Trophoblast cell (in vitro differentiated cells and primary cell): ENCODE measurements around the gene TEX54.

Source experiments
- DNase-seq, 2 donors: peaks; one replicate each; pipeline ENCODE4 v3.0.0-alpha.2; 2016
- H2AFZ ChIP-seq: 2 replicates; pipeline ENCODE4 v1.6.1; 2013; ENCODE audit warnings: low read length, moderate library complexity, mild to moderate bottlenecking; ENCODE audit not compliant: insufficient read depth, poor library complexity
- H2AK5ac ChIP-seq: 2 replicates; pipeline ENCODE4 v1.6.1; 2013; ENCODE audit warnings: mild to moderate bottlenecking, low read length
- H2BK120ac ChIP-seq: 2 replicates; pipeline ENCODE4 v1.6.1; 2013; ENCODE audit warnings: low read length, mild to moderate bottlenecking, moderate library complexity; ENCODE audit not compliant: insufficient read depth, poor library complexity
- H2BK12ac ChIP-seq: 2 replicates; pipeline ENCODE4 v1.6.1; 2013; ENCODE audit warnings: mild to moderate bottlenecking, low read length, moderate library complexity
- H2BK5ac ChIP-seq: 2 replicates; pipeline ENCODE4 v1.6.1; 2013; ENCODE audit warnings: low read length, low read depth, moderate library complexity, mild to moderate bottlenecking; ENCODE audit not compliant: poor library complexity
- H3K14ac ChIP-seq: 2 replicates; pipeline ENCODE4 v1.6.1; 2013; ENCODE audit warnings: mild to moderate bottlenecking, low read length
- H3K18ac ChIP-seq: 2 replicates; pipeline ENCODE4 v1.6.1; 2013; ENCODE audit warnings: mild to moderate bottlenecking, low read length
- H3K23ac ChIP-seq: 2 replicates; pipeline ENCODE4 v1.6.1; 2013; ENCODE audit warnings: low read length
- H3K27ac ChIP-seq: 2 replicates; pipeline ENCODE4 v1.5.1; 2013; ENCODE audit warnings: low read depth, mild to moderate bottlenecking, inconsistent platforms, low read length, moderate library complexity
- H3K27me3 ChIP-seq: 2 replicates; pipeline ENCODE4 v1.6.1; 2013; ENCODE audit warnings: inconsistent platforms, mild to moderate bottlenecking, low read length, moderate library complexity; ENCODE audit not compliant: insufficient read depth
- H3K36me3 ChIP-seq, 2 experiments: 1 replicate in 1 of 2; 2 replicates in 1 of 2; pipeline ENCODE4 v1.6.1; 2013; ENCODE audit warnings: low read length in 2 of 2, mild to moderate bottlenecking in 2 of 2, moderate library complexity in 1 of 2; ENCODE audit not compliant: insufficient read depth in 2 of 2, control insufficient read depth in 1 of 2
- H3K4ac ChIP-seq: 2 replicates; pipeline ENCODE4 v1.6.1; 2013; ENCODE audit warnings: low read depth, mild to moderate bottlenecking, low read length, moderate library complexity
- H3K4me1 ChIP-seq, 2 experiments: 1 replicate in 1 of 2; 2 replicates in 1 of 2; pipeline ENCODE4 v1.6.1; 2013; ENCODE audit warnings: low read length in 2 of 2, mild to moderate bottlenecking in 2 of 2, moderate library complexity in 1 of 2; ENCODE audit not compliant: insufficient read depth in 2 of 2, control insufficient read depth in 1 of 2
- H3K4me2 ChIP-seq: 2 replicates; pipeline ENCODE4 v1.6.1; 2013; ENCODE audit warnings: inconsistent platforms, mild to moderate bottlenecking, low read length, moderate library complexity
- H3K4me3 ChIP-seq: 2 replicates; pipeline ENCODE4 v1.5.1; 2013; ENCODE audit warnings: mild to moderate bottlenecking, low read depth, low read length, inconsistent platforms
- H3K79me1 ChIP-seq: one replicate; pipeline ENCODE4 v1.6.1; 2013; ENCODE audit warnings: low read length
- H3K79me2 ChIP-seq: 2 replicates; pipeline ENCODE4 v1.6.1; 2013; ENCODE audit warnings: low read length, mild to moderate bottlenecking; ENCODE audit not compliant: control insufficient read depth, insufficient read depth, poor library complexity
- H3K9ac ChIP-seq: 2 replicates; pipeline ENCODE4 v1.6.1; 2013; ENCODE audit warnings: mild to moderate bottlenecking, low read length
- H3K9me3 ChIP-seq: 2 replicates; pipeline ENCODE4 v1.6.1; 2013; ENCODE audit warnings: low read depth, mild to moderate bottlenecking, control low read depth, inconsistent platforms, low read length; ENCODE audit not compliant: insufficient read depth
- H4K12ac ChIP-seq: 2 replicates; pipeline ENCODE4 v1.6.1; 2013; ENCODE audit warnings: low read depth, mild to moderate bottlenecking, low read length, moderate library complexity
- H4K8ac ChIP-seq: 2 replicates; pipeline ENCODE4 v1.6.1; 2013; ENCODE audit warnings: low read depth, mild to moderate bottlenecking, low read length, moderate library complexity
- H4K91ac ChIP-seq: one replicate; pipeline ENCODE4 v1.6.1; 2013; ENCODE audit warnings: low read depth, mild to moderate bottlenecking, low read length, moderate library complexity
- WGBS: extraction: QIAGEN DNeasy Blood & Tissue Kit; methylation state at CpG from one replicate; pipeline ENCODE4 v1.1.7; 2013; ENCODE audit warnings: missing lambda C conversion rate; ENCODE audit not compliant: insufficient read length, insufficient coverage; ENCODE audit errors: extremely low coverage; 5-methylcytosine and 5-hydroxymethylcytosine counted together

Gene TEX54

DNA sequence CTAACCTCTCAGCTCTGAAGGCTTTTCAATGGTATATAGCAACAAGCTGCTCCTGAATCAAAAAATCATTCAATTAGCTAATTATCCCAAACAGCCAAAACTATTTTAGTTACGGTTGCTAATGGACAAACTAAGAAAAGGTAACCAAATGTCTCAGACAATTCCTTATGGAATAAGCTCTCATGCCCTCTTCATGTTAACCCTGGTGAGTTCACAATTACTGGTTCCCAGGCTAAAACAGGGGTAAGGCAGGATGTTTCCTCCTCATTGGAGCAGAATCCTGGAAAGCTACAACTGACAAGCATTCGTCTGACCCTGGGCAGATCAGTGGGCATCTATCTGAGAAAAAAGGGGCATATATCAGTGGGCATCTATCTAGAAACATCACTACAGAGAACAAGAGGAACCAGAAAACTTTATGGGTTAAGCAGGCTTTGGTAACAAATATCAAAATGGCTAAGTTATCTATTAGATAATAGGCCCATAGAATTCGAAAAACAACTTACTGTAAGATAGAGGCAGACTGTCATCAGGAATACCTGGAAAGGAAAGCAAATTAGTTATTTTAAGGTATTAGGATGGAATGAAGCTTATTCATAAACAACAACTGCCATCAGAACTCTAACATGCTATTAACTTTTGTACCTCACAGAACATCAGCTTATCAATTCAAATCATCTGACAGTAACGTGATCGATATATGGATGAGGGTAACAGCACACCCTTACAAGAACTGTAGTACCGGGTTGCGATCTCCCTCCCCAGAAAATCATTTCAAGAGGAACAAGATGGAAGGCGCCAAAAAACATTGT, 21.6 kb upstream of the TEX54 start:
- no peak for DNase-seq
- Histone ChIP-seq H3K4ac (peak overlapping the region; percentile 88), H2BK12ac (no peak overlapping the region), H4K8ac (no peak overlapping the region), H2AFZ (no peak overlapping the region), H3K79me2 (peaks cover 15% of the 10 kb centered on the region), H3K79me1 (peaks cover 17% of the 10 kb centered on the region), H3K23ac (no peak overlapping the region), H3K18ac (no peak overlapping the region), H4K91ac (no peak overlapping the region), H3K9me3 (no peaks in the 10 kb centered on the region), H3K9ac (peak overlapping the region; percentile 92), H3K27ac (peak overlapping the region; percentile 55), H3K14ac (no peak overlapping the region), H2BK5ac (no peak overlapping the region), H2AK5ac (no peak overlapping the region), H3K4me2 (peak overlapping the region; percentile 90), H3K27me3 (no peaks in the 10 kb centered on the region), H3K4me1 (peaks cover 6 to 12% of the 10 kb centered on the region in 2 experiments), H3K36me3 (peaks cover 4 to 30% of the 10 kb centered on the region in 2 experiments), H4K12ac (no peak overlapping the region), H2BK120ac (no peak overlapping the region), H3K4me3 (peak overlapping the region; percentile 62)
- WGBS = no CpG with 5 or more reads among the region's 8 CpGs

DNA sequence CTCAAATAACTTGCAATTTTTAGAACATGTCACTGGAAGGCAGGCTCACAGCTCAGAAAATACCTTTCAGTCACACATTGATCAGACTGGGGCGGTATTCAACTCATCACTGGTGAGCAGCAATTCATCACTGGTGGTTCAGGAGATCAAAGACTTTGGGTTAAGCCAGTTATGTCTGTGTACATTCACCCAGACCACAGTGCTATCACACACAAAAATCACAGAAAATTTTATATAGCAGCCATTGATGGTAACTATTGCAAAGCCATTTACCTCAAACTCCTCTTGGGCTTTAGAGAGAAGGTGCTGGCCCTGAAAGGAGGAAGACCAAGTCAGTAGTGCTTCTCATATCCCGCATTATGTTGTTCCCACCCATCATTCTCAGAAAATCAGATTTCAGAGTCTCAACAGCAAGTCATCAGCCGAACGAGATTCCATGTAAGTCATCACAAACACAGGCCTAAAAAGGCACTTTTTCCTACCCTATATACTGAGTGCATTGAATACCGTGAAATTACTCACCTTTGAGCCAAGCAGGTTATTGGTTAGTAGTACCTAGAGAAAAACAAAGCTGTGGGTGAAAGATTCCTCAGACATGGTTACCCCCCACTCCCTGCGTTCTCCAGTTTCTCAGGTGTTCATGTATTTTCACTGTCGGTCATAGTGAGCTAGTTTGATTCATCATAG, 20.8 kb upstream of the TEX54 start:
- Histone ChIP-seq H3K4me2 (peak overlapping the region; percentile 90), H3K27me3 (no peaks in the 10 kb centered on the region), H3K4me3 (no peak overlapping the region), H2AFZ (no peak overlapping the region), H3K14ac (no peak overlapping the region), H2BK120ac (no peak overlapping the region), H3K79me2 (peaks cover 15% of the 10 kb centered on the region), H3K36me3 (peaks cover 4 to 30% of the 10 kb centered on the region in 2 experiments), H3K4me1 (peaks cover 6 to 12% of the 10 kb centered on the region in 2 experiments), H4K91ac (no peak overlapping the region), H2AK5ac (no peak overlapping the region), H3K9me3 (no peaks in the 10 kb centered on the region), H3K18ac (no peak overlapping the region), H4K8ac (no peak overlapping the region), H3K23ac (no peak overlapping the region), H4K12ac (no peak overlapping the region), H2BK12ac (no peak overlapping the region), H3K27ac (peak overlapping the region; percentile 19), H3K4ac (peak overlapping the region; percentile 55), H3K9ac (peak overlapping the region; percentile 75), H3K79me1 (peaks cover 17% of the 10 kb centered on the region), H2BK5ac (no peak overlapping the region)
- WGBS = no CpG with 5 or more reads among the region's 7 CpGs
- DNase-seq = no peak

DNA sequence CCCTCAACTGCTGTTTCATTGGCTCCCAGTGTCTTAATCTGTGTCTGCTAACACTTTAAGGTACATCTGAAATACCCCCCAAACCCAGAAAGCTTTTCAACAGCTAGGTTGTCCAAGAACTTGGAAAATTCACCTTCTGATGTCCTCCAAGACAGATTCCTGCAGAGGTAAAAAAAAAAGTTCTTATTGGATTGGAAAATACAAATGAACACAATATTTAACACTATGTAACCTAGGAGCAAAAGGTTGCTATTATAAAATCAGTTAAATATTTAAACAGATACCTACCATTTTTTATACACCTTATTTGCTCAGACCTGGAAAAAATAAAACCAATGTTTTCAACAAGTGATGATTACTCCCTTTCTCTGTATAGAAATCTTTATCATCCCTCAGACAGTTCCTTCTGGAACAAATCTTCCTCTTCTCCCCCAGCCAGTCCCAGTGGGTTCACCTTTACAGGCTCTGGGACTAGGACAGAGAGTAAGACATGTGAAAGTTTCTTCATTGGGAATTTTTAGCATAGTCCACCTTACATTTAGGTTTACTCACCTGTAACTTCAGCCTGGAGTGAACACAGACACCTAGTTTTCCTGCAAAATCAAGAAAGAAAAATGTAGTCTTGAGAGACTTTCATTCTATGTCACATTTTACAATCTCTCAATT, 20.0 kb upstream of the TEX54 start:
- Histone ChIP-seq H3K9ac (no peak overlapping the region), H4K12ac (no peak overlapping the region), H3K36me3 (peaks cover 4 to 30% of the 10 kb centered on the region in 2 experiments), H3K4me2 (peak overlapping the region; percentile 90), H4K8ac (no peak overlapping the region), H3K4me3 (no peak overlapping the region), H2AK5ac (no peak overlapping the region), H3K14ac (no peak overlapping the region), H3K4me1 (peaks cover 3 to 8% of the 10 kb centered on the region in 2 experiments), H2AFZ (no peak overlapping the region), H2BK12ac (no peak overlapping the region), H2BK120ac (no peak overlapping the region), H3K18ac (no peak overlapping the region), H3K27ac (no peak overlapping the region), H3K79me1 (peaks cover 15% of the 10 kb centered on the region), H3K27me3 (no peaks in the 10 kb centered on the region), H3K4ac (no peak overlapping the region), H3K79me2 (peaks cover 15% of the 10 kb centered on the region), H3K23ac (no peak overlapping the region), H2BK5ac (no peak overlapping the region), H3K9me3 (no peaks in the 10 kb centered on the region), H4K91ac (no peak overlapping the region)
- no peak for DNase-seq

DNA sequence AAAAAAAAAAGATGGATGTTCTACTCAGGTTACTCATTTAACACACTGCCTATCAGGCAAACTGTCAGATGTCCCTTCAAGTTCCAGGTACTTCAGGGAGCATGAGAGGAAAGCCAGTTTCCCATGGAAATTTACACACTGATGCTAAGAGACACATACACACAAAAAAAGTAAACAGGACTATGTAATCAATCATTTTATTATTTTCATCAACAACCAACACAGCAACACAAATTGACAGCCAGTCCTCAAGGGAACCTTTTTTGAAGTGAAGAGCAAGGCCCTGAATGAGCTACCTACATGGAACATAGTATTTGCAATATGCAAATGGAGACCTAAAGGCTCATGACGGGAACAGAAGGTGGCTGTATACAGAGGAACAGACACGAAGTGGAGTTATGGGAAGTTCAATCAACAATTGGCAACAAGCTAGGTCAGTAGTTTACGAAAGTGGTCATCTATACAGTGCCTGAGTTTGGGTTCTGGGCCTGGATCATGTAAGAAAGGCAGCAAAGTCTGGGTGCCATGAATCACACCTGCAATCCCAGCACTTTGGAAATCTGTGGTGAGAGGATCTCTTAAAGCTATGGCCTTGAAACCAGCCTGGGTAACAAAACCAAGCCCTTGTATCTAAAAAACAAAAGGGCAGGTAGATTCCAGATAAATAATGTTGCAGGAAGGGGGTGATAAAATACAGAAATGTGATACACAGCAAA, 19.3 kb upstream of the TEX54 start:
- Histone ChIP-seq H3K4ac (no peak overlapping the region), H3K79me2 (peaks cover 13% of the 10 kb centered on the region), H2BK5ac (no peak overlapping the region), H3K36me3 (peaks cover 4 to 30% of the 10 kb centered on the region in 2 experiments), H3K4me2 (peak overlapping the region; percentile 31), H2BK120ac (no peak overlapping the region), H2BK12ac (no peak overlapping the region), H3K4me1 (peaks cover 0 to 3% of the 10 kb centered on the region in 2 experiments), H4K12ac (no peak overlapping the region), H3K27me3 (no peaks in the 10 kb centered on the region), H3K23ac (peak overlapping the region; percentile 50), H3K9ac (peak overlapping the region; percentile 31), H3K14ac (no peak overlapping the region), H2AK5ac (no peak overlapping the region), H4K8ac (no peak overlapping the region), H4K91ac (no peak overlapping the region), H3K79me1 (peaks cover 10% of the 10 kb centered on the region), H3K27ac (peak overlapping the region; percentile 33), H3K18ac (no peak overlapping the region), H3K9me3 (no peaks in the 10 kb centered on the region), H3K4me3 (no peak overlapping the region), H2AFZ (no peak overlapping the region)
- WGBS = no CpG with 5 or more reads among the region's 3 CpGs
- DNase-seq = no peak
